ENCODE results near the gene TESMIN.

TESMIN gene

GRCh38 chr11:68660066-68660810, 91.1 kb downstream of the TESMIN start:
- DNase-seq (ENCODE audit: low spot score), result no peak

GRCh38 chr11:68659158-68659921, 92.0 kb downstream of the TESMIN start:
- DNase-seq (ENCODE audit: low spot score), result no peak

GRCh38 chr11:68658661-68659060, 92.7 kb downstream of the TESMIN start:
- DNase-seq (ENCODE audit: low spot score), result no peak

DNA sequence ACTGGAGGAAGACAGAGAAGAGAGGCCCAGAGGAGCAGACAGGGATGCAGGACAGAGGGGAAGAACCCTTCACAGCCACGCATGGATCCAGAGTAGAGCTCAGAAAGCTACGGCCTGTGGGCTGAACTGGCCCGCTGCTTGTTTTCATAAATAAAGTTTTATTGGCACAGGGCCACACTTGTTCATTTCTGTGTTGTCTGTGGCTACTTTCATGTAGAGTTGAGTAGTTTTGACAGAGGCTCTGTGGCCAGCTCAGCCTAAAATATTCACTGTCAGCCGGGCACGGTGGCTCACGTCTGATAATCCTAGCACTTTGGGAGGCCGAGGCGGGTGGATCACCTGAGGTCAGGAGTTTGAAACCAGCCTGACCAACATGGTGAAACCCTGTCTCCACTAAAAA, 93.2 kb downstream of the TESMIN start:
- no peak for DNase-seq (ENCODE audit: low spot score)
